Uterus (tissue), 4 donors: ENCODE results near the gene LDLRAD4. TPM values are rescaled to one million over a fixed set of nuclear protein-coding genes. Genes with fewer than 3 reads are reported as not detected.

ENCODE experiments used
- DNase-seq, 2 donors: peaks; one replicate each; pipeline ENCODE4 v3.0.0-alpha.2; 2019 to 2020
- H3K27ac ChIP-seq, 2 donors: fragments of 200-600 bp; sonication (generic); 1 replicate in 1 of 2; 2 replicates in 1 of 2; pipeline ENCODE4 v1.5.1; 2016 to 2018
- H3K27me3 ChIP-seq, 2 donors: fragments of 200-600 bp; sonication (generic); one replicate each; pipeline ENCODE4 v1.5.1; 2018 to 2019; ENCODE audit warnings: control low read depth in 1 of 2
- H3K36me3 ChIP-seq, 2 donors: fragments of 200-600 bp; sonication (generic); one replicate each; pipeline ENCODE4 v1.5.1; 2019; ENCODE audit warnings: control low read depth in 1 of 2
- H3K4me1 ChIP-seq, 2 donors: fragments of 200-600 bp; sonication (generic); one replicate each; pipeline ENCODE4 v1.5.1; 2018 to 2019; ENCODE audit warnings: control low read depth in 1 of 2
- H3K4me3 ChIP-seq, 2 donors: fragments of 200-600 bp; sonication (generic); 1 replicate in 1 of 2; 2 replicates in 1 of 2; pipeline ENCODE4 v1.5.1; 2018 to 2019; ENCODE audit warnings: mild to moderate bottlenecking in 1 of 2
- H3K9me3 ChIP-seq, 2 donors: fragments of 200-600 bp; sonication (generic); one replicate each; pipeline ENCODE4 v1.5.1; 2019; ENCODE audit warnings: control low read depth in 1 of 2
- POLR2A ChIP-seq, 2 donors: fragments of 450-650 bp; IDR thresholded peaks; one replicate each; pipeline ENCODE4 v1.6.1; 2016; ENCODE audit warnings: antibody characterized with exemption in 2 of 2, mild to moderate bottlenecking in 1 of 2, moderate library complexity in 1 of 2
- intact Hi-C: fragments of 100-400 bp; cut with DNase I; formaldehyde crosslinking; loops from one replicate; pipeline ENCODE4 v1.15.1; 2023; ENCODE audit warnings: low total_unique reads
- total RNA-seq, 4 donors: library from RNA; depleted of rRNA in 3 of 4; stranded (reverse); fragments of >200 nt in 3 of 4; gene quantifications; one replicate each; pipeline versions ENCODE4 v1.1.0 to v1.2.4, GENCODE V29; 2014 to 2023
- TF ChIP-seq, protein P1 (sequence below), 4 experiments: fragments of 200-600 bp in 2 of 4; fragments of 450-650 bp in 2 of 4; sonication (generic) in 2 of 4; IDR thresholded peaks; one replicate each; pipeline ENCODE4 v1.5.1; 2016 to 2019; ENCODE audit warnings: antibody characterized with exemption in 4 of 4, mild to moderate bottlenecking in 2 of 4, moderate library complexity in 1 of 4
- donor health status: DM: yes; HTN: yes; CAD: no.

Gene LDLRAD4
- total RNA-seq, 4 donors from 2014 or later: 23.8 to 82.2 (median 39.3) TPM

DNA sequence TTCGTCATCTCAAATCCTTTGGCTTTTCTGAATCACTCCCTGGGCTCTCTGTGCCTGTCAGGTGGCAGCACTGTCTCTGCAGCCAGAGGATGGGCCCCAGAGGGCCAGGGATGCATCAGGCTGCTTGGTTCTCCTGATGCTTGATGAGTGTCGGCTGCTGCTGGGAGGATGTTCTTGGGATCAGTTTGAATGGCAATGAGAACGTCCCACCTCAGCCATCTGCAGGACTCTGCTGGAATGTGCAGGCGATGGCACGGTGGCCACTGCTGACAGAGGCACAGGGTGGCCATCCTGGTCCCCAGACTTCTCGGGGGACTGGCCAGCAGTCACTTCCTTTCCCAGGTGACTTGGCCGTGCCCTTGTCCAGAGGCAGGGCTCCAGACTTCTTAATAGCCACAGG, 361.8 kb downstream of the LDLRAD4 start:
- H3K4me3 ChIP-seq: no peak overlapping the region
- intact Hi-C loops: no loop called here
- no peaks in the 10 kb centered on the region for H3K9me3 ChIP-seq
- DNase-seq: no peak
- H3K4me1 ChIP-seq: no peaks in the 10 kb centered on the region
- H3K36me3 ChIP-seq: no peaks in the 10 kb centered on the region
- no peak overlapping the region for H3K27ac ChIP-seq
- TF ChIP-seq POLR2A (IDR thresholded peaks at IDR 0.05): no peak
- TF ChIP-seq, protein P1, sequence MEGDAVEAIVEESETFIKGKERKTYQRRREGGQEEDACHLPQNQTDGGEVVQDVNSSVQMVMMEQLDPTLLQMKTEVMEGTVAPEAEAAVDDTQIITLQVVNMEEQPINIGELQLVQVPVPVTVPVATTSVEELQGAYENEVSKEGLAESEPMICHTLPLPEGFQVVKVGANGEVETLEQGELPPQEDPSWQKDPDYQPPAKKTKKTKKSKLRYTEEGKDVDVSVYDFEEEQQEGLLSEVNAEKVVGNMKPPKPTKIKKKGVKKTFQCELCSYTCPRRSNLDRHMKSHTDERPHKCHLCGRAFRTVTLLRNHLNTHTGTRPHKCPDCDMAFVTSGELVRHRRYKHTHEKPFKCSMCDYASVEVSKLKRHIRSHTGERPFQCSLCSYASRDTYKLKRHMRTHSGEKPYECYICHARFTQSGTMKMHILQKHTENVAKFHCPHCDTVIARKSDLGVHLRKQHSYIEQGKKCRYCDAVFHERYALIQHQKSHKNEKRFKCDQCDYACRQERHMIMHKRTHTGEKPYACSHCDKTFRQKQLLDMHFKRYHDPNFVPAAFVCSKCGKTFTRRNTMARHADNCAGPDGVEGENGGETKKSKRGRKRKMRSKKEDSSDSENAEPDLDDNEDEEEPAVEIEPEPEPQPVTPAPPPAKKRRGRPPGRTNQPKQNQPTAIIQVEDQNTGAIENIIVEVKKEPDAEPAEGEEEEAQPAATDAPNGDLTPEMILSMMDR (IDR thresholded peaks at IDR 0.05): no peak
- H3K27me3 ChIP-seq: no peaks in the 10 kb centered on the region

DNA sequence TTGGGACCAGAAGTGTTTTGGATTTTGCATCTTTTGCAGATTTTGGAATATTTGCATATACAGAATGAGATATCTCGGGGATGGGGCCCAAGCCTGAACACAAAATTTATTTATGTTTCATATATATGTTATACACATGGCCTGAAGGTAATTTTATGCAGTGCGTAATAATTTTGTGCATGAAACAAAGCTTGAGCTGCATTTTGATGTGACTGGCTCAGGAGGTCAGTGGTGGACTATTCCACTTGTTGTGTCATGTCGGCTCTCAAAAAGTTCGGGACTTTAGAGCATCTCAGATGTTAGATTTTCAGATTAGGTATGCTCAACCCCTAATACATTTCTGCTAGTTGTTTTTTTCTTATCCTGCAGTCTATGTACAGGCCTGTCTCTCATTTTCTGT, 362.4 kb downstream of the LDLRAD4 start:
- TF ChIP-seq POLR2A (IDR thresholded peaks at IDR 0.05): no peak
- TF ChIP-seq, protein P1 (IDR thresholded peaks at IDR 0.05): no peak
- Histone ChIP-seq H3K27me3 (no peaks in the 10 kb centered on the region), H3K4me3 (no peak overlapping the region), H3K4me1 (no peaks in the 10 kb centered on the region), H3K27ac (no peak overlapping the region), H3K9me3 (no peaks in the 10 kb centered on the region), H3K36me3 (no peaks in the 10 kb centered on the region)
- DNase-seq: no peak
- intact Hi-C loops: no loop called here

DNA sequence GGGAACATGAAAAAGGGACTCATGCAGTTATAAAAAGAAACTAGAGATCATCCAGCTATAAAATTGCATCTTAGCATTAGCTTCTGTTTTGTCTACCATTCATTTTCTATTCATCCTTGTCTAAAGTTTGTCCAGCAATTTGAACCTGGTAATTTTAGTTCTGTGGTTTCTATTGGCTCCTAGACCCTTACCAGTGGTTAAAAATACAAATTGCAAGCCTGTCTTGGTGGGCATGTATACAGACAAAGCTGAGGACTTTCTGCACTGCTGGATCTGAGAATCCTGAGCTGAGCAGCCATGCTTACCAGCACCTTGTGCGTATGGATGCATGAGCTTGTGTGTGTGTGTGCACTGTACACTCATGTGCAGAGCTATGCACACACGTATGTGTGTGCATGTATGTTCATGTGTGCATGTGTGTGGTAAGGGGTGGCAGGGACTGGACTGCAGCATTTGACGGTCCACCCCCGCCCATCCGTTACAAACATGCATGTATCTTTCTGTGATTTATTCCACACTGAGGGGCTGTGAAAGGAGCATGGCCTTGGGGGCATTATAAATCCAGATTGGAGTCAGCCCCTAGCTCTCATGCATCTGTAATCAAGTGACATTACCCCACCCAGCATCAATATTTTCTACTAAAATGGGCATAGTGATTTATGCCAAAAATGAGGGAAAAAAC, 363.1 kb downstream of the LDLRAD4 start:
- TF ChIP-seq, protein P1 (IDR thresholded peaks at IDR 0.05): no peak
- TF ChIP-seq POLR2A (IDR thresholded peaks at IDR 0.05): no peak
- H3K27me3 ChIP-seq: no peaks in the 10 kb centered on the region
- no peaks in the 10 kb centered on the region for H3K9me3 ChIP-seq
- no peak overlapping the region for H3K27ac ChIP-seq
- no peak overlapping the region for H3K4me3 ChIP-seq
- intact Hi-C loops: no loop called here
- H3K36me3 ChIP-seq: no peaks in the 10 kb centered on the region
- DNase-seq: no peak
- H3K4me1 ChIP-seq: no peaks in the 10 kb centered on the region

DNA sequence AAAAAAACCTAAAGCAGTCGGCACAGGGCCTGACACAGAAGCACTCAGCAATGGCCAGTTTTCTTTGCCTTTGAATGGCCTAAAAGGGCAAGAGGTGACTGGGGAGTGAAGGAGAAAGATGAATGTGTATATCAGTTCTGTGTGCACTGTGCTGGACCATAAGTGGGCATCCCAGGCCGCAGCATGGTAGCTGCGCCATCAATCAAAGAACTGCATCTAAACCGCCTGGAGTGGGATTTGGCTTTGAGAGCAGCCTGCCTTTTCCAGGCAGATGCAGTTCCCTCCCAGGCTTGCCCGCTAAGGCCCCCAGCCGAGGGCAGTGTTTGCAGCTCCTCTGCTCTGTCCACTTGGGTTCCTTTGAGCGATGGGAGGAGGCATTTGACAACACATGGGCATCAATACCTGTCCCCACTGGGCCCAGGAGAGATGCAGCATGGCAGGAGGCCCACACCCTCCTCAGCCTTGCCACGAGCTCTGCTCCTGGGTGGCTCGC, 363.7 kb downstream of the LDLRAD4 start:
- intact Hi-C loops: no loop called here
- Histone ChIP-seq H3K27me3 (no peaks in the 10 kb centered on the region), H3K27ac (no peak overlapping the region), H3K36me3 (no peaks in the 10 kb centered on the region), H3K9me3 (no peaks in the 10 kb centered on the region), H3K4me3 (no peak overlapping the region), H3K4me1 (no peaks in the 10 kb centered on the region)
- DNase-seq: no peak
- TF ChIP-seq, protein P1 (IDR thresholded peaks at IDR 0.05): no peak
- no peak for TF ChIP-seq POLR2A (IDR thresholded peaks at IDR 0.05)

DNA sequence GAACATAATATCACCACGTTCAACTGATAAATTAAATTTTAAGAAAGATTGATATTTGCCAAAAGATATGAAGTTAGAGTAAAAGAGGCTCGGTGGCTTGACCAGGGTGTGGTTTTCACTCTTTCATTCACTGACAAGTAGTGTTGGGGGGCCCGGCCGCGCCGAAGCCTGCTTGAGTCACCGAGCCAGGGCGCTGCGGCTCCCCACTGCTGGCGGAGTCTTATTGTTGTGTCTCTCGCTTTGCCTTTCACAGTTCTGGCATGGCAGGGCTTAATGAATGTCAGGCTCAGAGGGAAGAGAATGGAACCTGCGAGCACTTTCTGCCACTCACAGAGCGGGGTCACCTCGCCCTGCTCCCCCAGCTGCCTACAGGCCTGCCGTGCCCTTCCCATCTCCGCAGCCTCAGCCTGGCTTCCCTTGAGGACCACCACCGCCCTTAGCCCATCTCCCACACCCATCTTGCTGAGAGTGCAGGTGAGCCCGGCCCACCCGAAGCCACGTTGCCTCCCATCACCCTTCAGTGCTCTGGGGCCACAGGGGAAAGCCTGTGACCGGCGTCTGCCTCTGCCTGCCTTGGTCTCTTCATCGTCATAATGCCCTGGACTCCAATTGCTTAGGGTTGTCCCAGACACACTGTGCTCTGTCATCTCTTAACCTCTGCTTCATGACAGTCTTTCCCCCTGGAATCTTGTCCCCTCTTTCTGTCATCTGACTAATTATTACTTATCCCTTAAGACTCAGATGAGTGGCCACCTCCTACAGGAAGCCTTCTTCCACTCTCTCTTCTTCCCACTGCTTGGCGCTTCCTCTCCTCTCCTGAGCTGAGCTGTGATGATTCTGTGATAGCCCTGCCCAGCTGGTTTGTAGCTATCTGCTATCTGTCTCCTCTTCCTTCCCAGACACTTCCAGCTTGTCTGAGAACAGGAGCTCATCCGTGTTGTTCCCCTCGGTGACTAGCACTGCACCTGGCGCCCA, 365.3 kb downstream of the LDLRAD4 start:
- Histone ChIP-seq H3K4me1 (no peaks in the 10 kb centered on the region), H3K9me3 (no peaks in the 10 kb centered on the region), H3K36me3 (no peaks in the 10 kb centered on the region), H3K27ac (no peak overlapping the region), H3K27me3 (no peaks in the 10 kb centered on the region), H3K4me3 (no peak overlapping the region)
- TF ChIP-seq POLR2A (IDR thresholded peaks at IDR 0.05): no peak
- TF ChIP-seq, protein P1 (IDR thresholded peaks at IDR 0.05): no peak
- DNase-seq: no peak
- intact Hi-C loops: no loop called here
